CD4-positive, alpha-beta memory T cell (primary cell): ENCODE data around the gene HELZ. TPM values are rescaled to one million over a fixed set of nuclear protein-coding genes. Genes with fewer than 3 reads are reported as not detected.
"Not testable (repeated sequence)": the region's sequence is repeated elsewhere in the genome, so short reads cannot be mapped to it uniquely, and the experiment has no call there.

Experiments used
- CTCF ChIA-PET: fragments of 350-600 bp; sonication (Branson Sonifier 250); formaldehyde crosslinking; loops from one replicate; lab custom pipeline; 2021; ENCODE audit warnings: inconsistent platforms; ENCODE audit not compliant: partially characterized antibody; lab: Charles Lee
- POLR2A ChIA-PET: fragments of 350-600 bp; sonication (Branson Sonifier 250); formaldehyde crosslinking; loops from one replicate; lab custom pipeline; 2021; ENCODE audit not compliant: partially characterized antibody; lab: Charles Lee
- DNase-seq, 5 donors: peaks; one replicate each; pipeline versions ENCODE4 v3.0.0 to v3.0.0-alpha.2; 2020 to 2022; ENCODE audit warnings: mixed read lengths in 1 of 5
- H3K27ac ChIP-seq: one replicate; pipeline ENCODE4 v1.7.0; 2013; ENCODE audit warnings: low read depth, low read length
- H3K27me3 ChIP-seq: 2 replicates; pipeline ENCODE4 v1.7.0; 2013; ENCODE audit warnings: mild to moderate bottlenecking, low read length, moderate library complexity; ENCODE audit not compliant: insufficient read depth
- H3K36me3 ChIP-seq: 2 replicates; pipeline ENCODE4 v1.7.0; 2013; ENCODE audit warnings: mild to moderate bottlenecking, low read length, moderate library complexity; ENCODE audit not compliant: insufficient read depth
- H3K4me1 ChIP-seq: 2 replicates; pipeline ENCODE4 v1.7.0; 2013; ENCODE audit warnings: mild to moderate bottlenecking, low read length, moderate library complexity; ENCODE audit not compliant: insufficient read depth
- H3K4me3 ChIP-seq, 2 donors: one replicate each; pipeline ENCODE4 v1.7.0; 2013; ENCODE audit warnings: low read length in 2 of 2, mild to moderate bottlenecking in 1 of 2
- H3K9me3 ChIP-seq, 2 donors: one replicate each; pipeline ENCODE4 v1.7.0; 2013; ENCODE audit warnings: low read length in 2 of 2, control low read depth in 1 of 2; ENCODE audit not compliant: control insufficient read depth in 1 of 2
- H3K27ac Mint-ChIP-seq, 7 donors: one replicate each; pipeline ENCODE4 v1.8.0; 2020 to 2021; ENCODE audit warnings: mixed read lengths in 7 of 7, mild to moderate bottlenecking in 6 of 7, inconsistent platforms in 3 of 7, moderate library complexity in 3 of 7
- H3K27me3 Mint-ChIP-seq, 2 donors: one replicate each; pipeline ENCODE4 v1.8.0; 2020 to 2021; ENCODE audit warnings: mixed read lengths in 2 of 2
- H3K36me3 Mint-ChIP-seq, 2 donors: one replicate each; pipeline ENCODE4 v1.8.0; 2020 to 2021; ENCODE audit warnings: mixed read lengths in 2 of 2, inconsistent platforms in 1 of 2, mild to moderate bottlenecking in 1 of 2
- H3K4me1 Mint-ChIP-seq, 4 donors: one replicate each; pipeline ENCODE4 v1.8.0; 2020 to 2021; ENCODE audit warnings: mixed read lengths in 4 of 4, mild to moderate bottlenecking in 1 of 4
- H3K4me3 Mint-ChIP-seq, 8 donors: one replicate each; pipeline ENCODE4 v1.8.0; 2020 to 2021; ENCODE audit warnings: mixed read lengths in 8 of 8, mild to moderate bottlenecking in 7 of 8, moderate library complexity in 6 of 8, inconsistent platforms in 3 of 8
- H3K9me3 Mint-ChIP-seq, 8 donors: one replicate each; pipeline ENCODE4 v1.8.0; 2020 to 2021; ENCODE audit warnings: mixed read lengths in 8 of 8, mild to moderate bottlenecking in 5 of 8, inconsistent platforms in 3 of 8, moderate library complexity in 1 of 8
- intact Hi-C: fragments of 100-400 bp; cut with micrococcal nuclease; formaldehyde crosslinking; loops from one replicate; pipeline ENCODE4 v1.15.1; 2023
- polyA plus RNA-seq, 2 donors: library from polyadenylated mRNA; unstranded; fragments of 300-500 nt; fragmentation: Illumina TruSeq; gene quantifications; one replicate each; pipeline ENCODE4 v1.2.3, GENCODE V29; 2021
- total RNA-seq, 2 experiments: library from RNA; stranded (reverse); gene quantifications; one replicate each; pipeline ENCODE4 v1.2.3, GENCODE V29; 2021

HELZ gene
- total and polyA plus RNA-seq, 4 experiments from 2014 or later, result 32.0 to 104 (median 86.4) TPM

DNA sequence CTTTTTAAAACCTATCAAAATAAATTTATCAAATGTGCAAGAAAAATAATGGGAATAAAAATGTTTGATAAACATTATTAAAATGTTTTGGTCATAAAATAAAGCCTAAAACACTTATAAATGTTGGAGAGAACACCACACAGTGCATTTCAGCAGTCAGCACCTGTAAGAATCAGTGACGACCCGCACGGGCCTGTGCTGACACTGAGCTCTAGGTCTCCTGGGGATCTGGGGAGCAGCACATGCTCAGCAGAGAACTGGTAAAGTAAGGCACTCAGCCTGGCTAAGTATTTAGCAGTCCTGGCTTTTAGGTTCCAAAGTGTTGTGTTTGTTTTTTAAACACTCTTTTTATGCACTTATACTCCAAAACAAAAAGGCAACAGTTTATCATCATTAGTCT is 46.9 kb downstream of the HELZ start:
- intact Hi-C loops, result no loop called here
- DNase-seq, result no peak
- H3K4me3 Mint-ChIP-seq, result no peak overlapping the region
- ChIA-PET POLR2A (no interaction called here), CTCF (no interaction called here)
- Histone ChIP-seq H3K36me3 (peaks cover 40% of the 10 kb centered on the region), H3K27ac (no peak overlapping the region), H3K4me1 (peaks cover 3% of the 10 kb centered on the region), H3K9me3 (no peaks in the 10 kb centered on the region), H3K27me3 (no peaks in the 10 kb centered on the region), H3K4me3 (no peak overlapping the region)
- peaks cover 59 to 66% of the 10 kb centered on the region in 2 donors for H3K36me3 Mint-ChIP-seq
- peaks cover 12 to 19% (median 17%) of the 10 kb centered on the region in 4 donors for H3K4me1 Mint-ChIP-seq
- H3K9me3 Mint-ChIP-seq, result peaks cover 0 to 6% (median 0%) of the 10 kb centered on the region in 8 donors
- no peaks in the 10 kb centered on the region for H3K27me3 Mint-ChIP-seq
- H3K27ac Mint-ChIP-seq, result no peak overlapping the region

DNA sequence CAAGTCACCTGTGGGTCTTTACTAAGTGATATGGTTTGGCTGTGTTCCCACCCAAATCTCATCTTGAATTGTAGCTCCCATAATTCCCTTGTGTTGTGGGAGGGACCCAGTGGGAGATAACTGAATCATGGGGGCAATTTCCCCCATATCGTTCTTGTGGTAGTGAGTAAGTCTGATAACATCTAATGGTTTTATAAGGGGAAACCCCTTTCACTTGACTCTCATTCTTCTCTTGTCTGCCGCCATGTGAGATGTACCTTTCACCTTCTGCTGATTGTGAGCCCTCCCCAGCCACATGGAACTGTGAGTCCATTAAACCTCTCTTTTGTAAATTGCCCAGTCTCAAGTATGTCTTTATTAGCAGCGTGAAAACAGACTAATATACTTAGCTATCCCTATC is 48.0 kb downstream of the HELZ start:
- H3K27me3 Mint-ChIP-seq, H3K27me3 ChIP-seq, H3K4me3 ChIP-seq, intact Hi-C loops, H3K4me3 Mint-ChIP-seq, H3K9me3 ChIP-seq, H3K27ac ChIP-seq, H3K4me1 ChIP-seq, H3K9me3 Mint-ChIP-seq, POLR2A ChIA-PET: not testable (repeated sequence)
- Mint-ChIP-seq H3K36me3 (peaks cover 53 to 61% of the 10 kb centered on the region in 2 donors), H3K27ac (peak overlapping the region in 3 of 7 donors; percentile 43 to 72 (median 44)), H3K4me1 (peaks cover 11 to 20% (median 19%) of the 10 kb centered on the region in 4 donors)
- peaks cover 32% of the 10 kb centered on the region for H3K36me3 ChIP-seq
- CTCF ChIA-PET, result interaction anchor here (1.0 kb wide), 1 partner anchor 13 kb away, joined by 3 read pairs; no protein-coding TSS in a partner anchor
- DNase-seq, result peak in 3 of 5 donors; percentile 2 to 47 (median 16)

DNA sequence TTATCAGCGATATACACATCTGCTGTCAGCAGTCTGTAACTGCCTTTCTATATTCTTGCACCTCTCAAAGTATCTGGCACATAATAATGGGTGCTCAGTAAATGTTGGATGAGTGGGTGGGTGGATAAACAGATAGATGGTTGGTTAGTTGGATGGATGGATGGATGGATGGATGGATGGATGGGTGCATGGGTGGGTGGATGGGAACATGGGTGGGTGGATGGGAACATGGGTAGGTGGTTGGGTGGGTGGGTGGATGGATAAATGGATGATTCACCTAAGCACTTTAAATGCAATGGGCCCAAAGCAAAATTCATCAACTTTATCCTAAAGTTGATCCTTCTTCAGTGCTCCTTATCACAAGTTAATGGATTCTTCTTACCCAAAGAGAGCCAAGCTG is 48.6 kb downstream of the HELZ start:
- no peak for DNase-seq
- Mint-ChIP-seq H3K27me3 (no peaks in the 10 kb centered on the region), H3K4me3 (peak overlapping the region in 1 of 8 donors; percentile 57), H3K27ac (peak overlapping the region in 1 of 7 donors; percentile 43), H3K4me1 (peaks cover 11 to 20% (median 19%) of the 10 kb centered on the region in 4 donors), H3K36me3 (peaks cover 50 to 58% of the 10 kb centered on the region in 2 donors), H3K9me3 (peaks cover 0 to 6% (median 0%) of the 10 kb centered on the region in 8 donors)
- Histone ChIP-seq H3K27ac (no peak overlapping the region), H3K4me3 (no peak overlapping the region), H3K4me1 (peaks cover 3% of the 10 kb centered on the region), H3K27me3 (no peaks in the 10 kb centered on the region), H3K36me3 (peaks cover 32% of the 10 kb centered on the region), H3K9me3 (no peaks in the 10 kb centered on the region)
- intact Hi-C loops, result no loop called here
- ChIA-PET POLR2A (no interaction called here), CTCF (interaction anchor here (1.0 kb wide), 1 partner anchor 14 kb away, joined by 3 read pairs; no protein-coding TSS in a partner anchor)

DNA sequence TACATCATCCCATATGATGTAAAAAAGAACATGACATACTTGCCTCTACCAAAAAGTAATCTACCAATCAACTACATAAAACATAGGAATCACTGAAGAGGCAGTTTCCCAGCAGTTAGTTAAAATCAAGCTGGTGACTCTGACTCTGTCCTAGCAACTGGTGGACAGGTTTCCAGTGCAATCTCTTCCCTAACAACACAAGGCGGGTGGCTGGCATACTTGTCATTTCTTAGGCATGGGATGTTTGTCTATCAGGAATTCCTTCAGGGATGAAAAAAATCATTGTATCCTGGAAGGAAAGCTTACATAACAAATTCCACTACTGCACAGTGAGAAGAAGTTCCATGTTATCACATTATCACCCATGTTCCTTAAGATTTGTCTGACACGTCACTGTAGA is 50.9 kb downstream of the HELZ start:
- Histone ChIP-seq H3K36me3 (peaks cover 11% of the 10 kb centered on the region), H3K27me3 (no peaks in the 10 kb centered on the region), H3K27ac (no peak overlapping the region), H3K9me3 (no peaks in the 10 kb centered on the region), H3K4me1 (peaks cover 3% of the 10 kb centered on the region), H3K4me3 (no peak overlapping the region)
- no peak for DNase-seq
- Mint-ChIP-seq H3K4me3 (no peak overlapping the region), H3K27ac (peak overlapping the region in 1 of 7 donors; percentile 56), H3K9me3 (peaks cover 0 to 6% (median 0%) of the 10 kb centered on the region in 8 donors), H3K27me3 (no peaks in the 10 kb centered on the region), H3K36me3 (peaks cover 42 to 49% of the 10 kb centered on the region in 2 donors), H3K4me1 (peaks cover 16 to 23% (median 18%) of the 10 kb centered on the region in 4 donors)
- POLR2A ChIA-PET, result no interaction called here
- CTCF ChIA-PET, result interaction anchor here (0.9 to 1.2 kb wide), 3 partner anchors 16 to 96 kb away, joined by 3 to 4 read pairs (median 4); no protein-coding TSS in a partner anchor
- intact Hi-C loops, result no loop called here

DNA sequence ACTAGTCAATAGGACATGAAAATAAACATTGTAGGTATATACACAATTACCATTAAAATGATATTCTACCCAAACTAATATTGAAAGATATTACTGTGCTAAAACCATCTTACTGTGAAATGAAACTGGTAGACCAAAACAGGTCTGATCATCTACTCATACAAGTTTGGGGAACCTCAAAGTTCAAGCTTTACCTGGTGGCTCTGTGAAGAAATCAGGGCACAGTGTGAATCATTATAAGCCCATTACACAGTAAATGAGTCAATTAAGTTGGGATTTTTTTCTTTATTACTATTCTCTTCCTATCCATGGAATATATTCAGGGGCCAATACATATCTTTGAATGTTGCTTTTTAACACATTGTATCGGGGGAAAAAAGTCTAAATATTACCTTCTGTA is 57.1 kb downstream of the HELZ start:
- Histone ChIP-seq H3K4me1 (no peaks in the 10 kb centered on the region), H3K4me3 (no peak overlapping the region), H3K27ac (no peak overlapping the region), H3K27me3 (no peaks in the 10 kb centered on the region), H3K9me3 (no peaks in the 10 kb centered on the region), H3K36me3 (no peaks in the 10 kb centered on the region)
- ChIA-PET CTCF (no interaction called here), POLR2A (no interaction called here)
- no peaks in the 10 kb centered on the region for H3K9me3 Mint-ChIP-seq
- intact Hi-C loops, result no loop called here
- no peak overlapping the region for H3K27ac Mint-ChIP-seq
- no peaks in the 10 kb centered on the region for H3K27me3 Mint-ChIP-seq
- H3K4me3 Mint-ChIP-seq, result no peak overlapping the region
- DNase-seq, result no peak
- peaks cover 5 to 11% (median 7%) of the 10 kb centered on the region in 4 donors for H3K4me1 Mint-ChIP-seq
- H3K36me3 Mint-ChIP-seq, result peaks cover 26 to 50% of the 10 kb centered on the region in 2 donors

DNA sequence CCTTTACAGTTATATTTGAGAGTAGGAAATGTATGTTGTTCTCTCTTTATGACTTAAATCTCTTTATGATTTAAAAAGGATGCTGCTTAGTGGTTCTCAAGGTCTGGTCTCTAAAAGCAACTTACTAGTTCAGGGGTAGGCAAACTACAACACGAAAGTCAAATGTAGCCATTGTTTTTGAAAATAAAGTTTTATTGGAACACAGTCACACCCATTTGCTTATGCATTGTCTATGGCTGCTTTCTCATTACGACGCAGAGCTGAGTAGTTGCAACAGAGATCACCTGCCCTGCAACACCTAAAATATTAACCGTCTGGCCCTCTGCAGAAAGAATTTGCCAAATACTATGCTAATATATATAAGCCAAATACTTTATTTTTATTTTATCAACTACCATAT is 58.2 kb downstream of the HELZ start:
- POLR2A ChIA-PET, result no interaction called here
- CTCF ChIA-PET, result no interaction called here
- peaks cover 28 to 49% of the 10 kb centered on the region in 2 donors for H3K36me3 Mint-ChIP-seq
- no peaks in the 10 kb centered on the region for H3K4me1 ChIP-seq
- no peaks in the 10 kb centered on the region for H3K9me3 ChIP-seq
- no peaks in the 10 kb centered on the region for H3K36me3 ChIP-seq
- no peaks in the 10 kb centered on the region for H3K27me3 ChIP-seq
- H3K4me1 Mint-ChIP-seq, result peaks cover 5 to 10% (median 5%) of the 10 kb centered on the region in 4 donors
- no peak overlapping the region for H3K4me3 ChIP-seq
- H3K27ac Mint-ChIP-seq, result no peak overlapping the region
- H3K27me3 Mint-ChIP-seq, result no peaks in the 10 kb centered on the region
- H3K9me3 Mint-ChIP-seq, result no peaks in the 10 kb centered on the region
- no peak for DNase-seq
- no peak overlapping the region for H3K27ac ChIP-seq
- H3K4me3 Mint-ChIP-seq, result no peak overlapping the region
- intact Hi-C loops, result no loop called here

DNA sequence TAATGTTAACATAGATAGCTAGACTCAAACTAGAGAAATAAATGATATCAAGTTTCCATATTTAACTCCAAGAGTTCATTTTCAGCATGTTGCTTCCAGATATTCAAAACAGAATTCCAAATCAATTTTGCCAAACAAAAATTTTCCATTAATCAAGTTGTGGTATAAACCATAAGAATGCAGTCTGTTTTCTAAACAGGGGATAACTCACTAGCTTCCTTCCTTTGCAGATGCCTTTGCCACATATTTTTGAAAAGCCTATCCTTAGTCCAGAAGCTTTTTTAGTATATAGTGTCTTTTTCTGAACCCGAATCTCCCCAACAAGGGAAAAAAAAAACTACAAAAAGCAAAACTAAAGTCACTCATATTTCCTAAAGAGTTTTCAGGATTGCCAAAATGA is 61.5 kb downstream of the HELZ start:
- H3K36me3 ChIP-seq, result peaks cover 2% of the 10 kb centered on the region
- CTCF ChIA-PET, result interaction anchor here (1.0 kb wide), 1 partner anchor 110 kb away, joined by 4 read pairs; no protein-coding TSS in a partner anchor
- DNase-seq, result no peak
- no peaks in the 10 kb centered on the region for H3K9me3 ChIP-seq
- peaks cover 19 to 48% of the 10 kb centered on the region in 2 donors for H3K36me3 Mint-ChIP-seq
- no peak overlapping the region for H3K4me3 Mint-ChIP-seq
- POLR2A ChIA-PET, result interaction anchor here (1.0 kb wide), 1 partner anchor 21 kb away, joined by 6 read pairs; no protein-coding TSS in a partner anchor
- intact Hi-C loops, result no loop called here
- H3K9me3 Mint-ChIP-seq, result no peaks in the 10 kb centered on the region
- H3K4me1 Mint-ChIP-seq, result peaks cover 0 to 6% (median 5%) of the 10 kb centered on the region in 4 donors
- no peaks in the 10 kb centered on the region for H3K4me1 ChIP-seq
- no peaks in the 10 kb centered on the region for H3K27me3 Mint-ChIP-seq
- H3K27me3 ChIP-seq, result no peaks in the 10 kb centered on the region
- no peak overlapping the region for H3K4me3 ChIP-seq
- peak overlapping the region in 2 of 7 donors; percentile 32 to 35 for H3K27ac Mint-ChIP-seq
- H3K27ac ChIP-seq, result no peak overlapping the region
